Sigmoid colon (tissue), 7 donors: Measurements from ENCODE around the gene GYPC. TPM values are rescaled to one million over a fixed set of nuclear protein-coding genes. Genes with fewer than 3 reads are reported as not detected.

ENCODE experiments used
- DNase-seq: peaks from one replicate; pipeline ENCODE4 v3.0.0-alpha.2; 2019
- H3K27ac ChIP-seq, 4 donors: fragments of 200-600 bp; sonication (generic); one replicate each; pipeline ENCODE4 v1.5.1; 2016 to 2019; ENCODE audit warnings: mild to moderate bottlenecking in 1 of 4
- H3K27me3 ChIP-seq, 3 donors: fragments of 200-600 bp; sonication (generic); one replicate each; pipeline ENCODE4 v1.5.1; 2019; ENCODE audit warnings: mild to moderate bottlenecking in 1 of 3
- H3K36me3 ChIP-seq, 4 donors: fragments of 200-600 bp; sonication (generic); one replicate each; pipeline ENCODE4 v1.5.1; 2016 to 2019
- H3K4me1 ChIP-seq, 4 donors: fragments of 200-600 bp; sonication (generic); one replicate each; pipeline ENCODE4 v1.5.1; 2017 to 2019
- H3K4me3 ChIP-seq, 4 donors: fragments of 200-600 bp; sonication (generic); one replicate each; pipeline ENCODE4 v1.5.1; 2017 to 2019; ENCODE audit warnings: mild to moderate bottlenecking in 2 of 4, moderate library complexity in 1 of 4
- H3K9me3 ChIP-seq, 4 donors: fragments of 200-600 bp in 3 of 4; sonication (generic) in 3 of 4; one replicate each; pipeline versions ENCODE4 v1.5.1 to v1.6.1; 2013 to 2019
- EP300 ChIP-seq, 4 donors: sonication (generic); formaldehyde crosslinking; IDR thresholded peaks; one replicate each; pipeline ENCODE4 v1.6.1; 2017; ENCODE audit warnings: antibody characterized with exemption in 4 of 4
- POLR2A ChIP-seq, 2 donors: fragments of 450-650 bp; IDR thresholded peaks; one replicate each; pipeline ENCODE4 v1.6.1; 2016; ENCODE audit warnings: antibody characterized with exemption in 2 of 2, mild to moderate bottlenecking in 2 of 2, moderate library complexity in 2 of 2
- POLR2AphosphoS5 ChIP-seq, 4 donors: sonication (generic); formaldehyde crosslinking; IDR thresholded peaks; one replicate each; pipeline ENCODE4 v1.6.1; 2017; ENCODE audit warnings: antibody characterized with exemption in 4 of 4
- WGBS, 2 donors: extraction: QIAGEN DNeasy Blood & Tissue Kit; methylation state at CpG; one replicate each; pipeline ENCODE4 v1.1.7; 2013; 5-methylcytosine and 5-hydroxymethylcytosine counted together
- intact Hi-C: fragments of 100-400 bp; cut with DNase I; formaldehyde crosslinking; loops from one replicate; pipeline ENCODE4 v1.15.1; 2023
- polyA plus RNA-seq, 3 donors: library from polyadenylated mRNA; stranded (reverse); fragments of 200-250 nt; gene quantifications; one replicate each; pipeline ENCODE4 v1.2.3, GENCODE V29; 2013
- total RNA-seq, 4 donors: library from RNA; depleted of rRNA; stranded (reverse); fragments of >200 nt; gene quantifications; one replicate each; pipeline ENCODE4 v1.1.0, GENCODE V29; 2016
- TF ChIP-seq, protein P1 (sequence below), 4 experiments: fragments of 450-650 bp in 3 of 4; fragments of 200-600 bp in 1 of 4; IDR thresholded peaks; one replicate each; pipeline ENCODE4 v1.5.1; 2016 to 2019; ENCODE audit warnings: antibody characterized with exemption in 4 of 4, mild to moderate bottlenecking in 3 of 4, moderate library complexity in 2 of 4
- donor health status: healthy with polysubstance abuse.
- donor health status: Bipolar disorder and iron deficiency.
- donor health status: healthy.

Gene GYPC
- total and polyA plus RNA-seq, 7 donors: 18.0 to 123 (median 93.7) TPM

DNA sequence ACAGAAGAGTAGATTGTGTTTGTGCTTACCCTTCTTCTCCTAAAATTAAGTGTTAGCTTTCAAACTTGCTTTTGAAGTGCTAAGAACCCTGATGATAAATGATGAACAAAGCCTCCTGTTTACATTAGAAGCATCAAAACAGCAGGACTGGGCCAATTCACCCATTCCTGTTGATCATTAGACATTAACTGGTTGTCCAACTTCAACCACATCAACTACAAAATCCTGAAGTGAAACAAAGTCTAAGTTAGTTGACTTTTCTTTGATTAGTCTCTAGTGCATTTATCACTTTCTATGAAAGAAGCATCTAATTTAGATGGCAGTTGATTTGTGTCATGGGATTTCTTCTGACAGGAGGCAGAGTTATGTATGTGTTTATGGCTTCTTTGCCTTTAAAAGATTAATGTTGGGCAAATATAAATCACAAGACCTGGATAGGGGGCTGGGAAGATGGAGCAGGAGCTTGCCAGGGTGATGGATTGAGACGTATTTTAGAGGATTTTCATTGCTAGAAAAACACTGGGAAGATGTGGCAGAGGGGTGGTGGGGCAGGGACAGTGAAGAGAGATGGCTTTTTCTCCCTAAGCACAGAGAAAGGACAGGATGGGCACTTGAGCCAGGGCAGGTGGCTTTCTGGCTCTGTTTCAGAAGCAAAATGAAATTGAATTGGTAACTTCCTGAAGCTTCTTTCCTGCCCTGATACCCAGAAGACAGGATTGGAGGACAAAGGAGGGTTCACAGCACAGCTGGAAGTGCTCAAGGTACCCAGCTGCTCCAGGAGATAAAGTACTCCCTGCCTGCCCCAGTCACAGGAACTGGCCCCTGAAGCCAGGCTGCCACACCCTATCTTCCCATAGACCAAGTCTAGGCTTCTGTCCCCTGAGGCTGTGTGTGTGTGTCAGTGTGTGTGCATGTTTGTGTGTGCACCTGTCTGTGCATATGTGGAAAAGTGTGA, 20.5 kb downstream of the GYPC start:
- Histone ChIP-seq H3K27me3 (no peaks in the 10 kb centered on the region), H3K36me3 (peaks cover 0 to 32% (median 0%) of the 10 kb centered on the region in 4 donors), H3K27ac (no peak overlapping the region), H3K9me3 (peaks cover 0 to 9% (median 2%) of the 10 kb centered on the region in 4 donors), H3K4me1 (peaks cover 0 to 4% (median 0%) of the 10 kb centered on the region in 4 donors), H3K4me3 (no peak overlapping the region)
- WGBS, 2 donors: 67 to 91% methylated on average over 1 of the region's 1 CpG
- intact Hi-C loops: no loop called here
- TF ChIP-seq, protein P1, sequence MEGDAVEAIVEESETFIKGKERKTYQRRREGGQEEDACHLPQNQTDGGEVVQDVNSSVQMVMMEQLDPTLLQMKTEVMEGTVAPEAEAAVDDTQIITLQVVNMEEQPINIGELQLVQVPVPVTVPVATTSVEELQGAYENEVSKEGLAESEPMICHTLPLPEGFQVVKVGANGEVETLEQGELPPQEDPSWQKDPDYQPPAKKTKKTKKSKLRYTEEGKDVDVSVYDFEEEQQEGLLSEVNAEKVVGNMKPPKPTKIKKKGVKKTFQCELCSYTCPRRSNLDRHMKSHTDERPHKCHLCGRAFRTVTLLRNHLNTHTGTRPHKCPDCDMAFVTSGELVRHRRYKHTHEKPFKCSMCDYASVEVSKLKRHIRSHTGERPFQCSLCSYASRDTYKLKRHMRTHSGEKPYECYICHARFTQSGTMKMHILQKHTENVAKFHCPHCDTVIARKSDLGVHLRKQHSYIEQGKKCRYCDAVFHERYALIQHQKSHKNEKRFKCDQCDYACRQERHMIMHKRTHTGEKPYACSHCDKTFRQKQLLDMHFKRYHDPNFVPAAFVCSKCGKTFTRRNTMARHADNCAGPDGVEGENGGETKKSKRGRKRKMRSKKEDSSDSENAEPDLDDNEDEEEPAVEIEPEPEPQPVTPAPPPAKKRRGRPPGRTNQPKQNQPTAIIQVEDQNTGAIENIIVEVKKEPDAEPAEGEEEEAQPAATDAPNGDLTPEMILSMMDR (IDR thresholded peaks at IDR 0.05): no peak
- TF ChIP-seq POLR2A (IDR thresholded peaks at IDR 0.05): no peak
- TF ChIP-seq POLR2AphosphoS5 (IDR thresholded peaks at IDR 0.05): no peak
- no peak for TF ChIP-seq EP300 (IDR thresholded peaks at IDR 0.05)
- DNase-seq: no peak

DNA sequence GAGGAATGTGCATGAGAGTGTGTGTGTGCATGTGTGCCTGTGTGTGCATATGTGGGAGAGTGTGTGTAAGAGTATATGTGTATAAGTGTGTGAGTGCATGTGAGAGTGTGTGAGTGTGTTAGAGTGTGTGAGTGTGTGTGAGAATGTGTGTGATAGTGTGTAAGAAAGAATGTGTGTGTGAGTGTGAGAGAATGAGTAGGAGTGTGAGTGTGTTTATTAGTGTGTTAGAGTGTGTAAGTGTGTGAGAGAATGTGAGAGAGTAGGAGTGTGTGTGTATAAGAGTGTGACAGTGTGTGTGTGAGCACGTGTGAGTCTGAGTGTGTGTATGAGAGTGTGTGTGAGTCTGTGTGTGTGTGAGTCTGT, 21.2 kb downstream of the GYPC start:
- intact Hi-C loops: no loop called here
- peaks cover 0 to 9% (median 2%) of the 10 kb centered on the region in 4 donors for H3K9me3 ChIP-seq
- peaks cover 0 to 32% (median 0%) of the 10 kb centered on the region in 4 donors for H3K36me3 ChIP-seq
- H3K27me3 ChIP-seq: no peaks in the 10 kb centered on the region
- no peak for DNase-seq
- WGBS, 2 donors: 68 to 83% methylated on average over 1 of the region's 1 CpG
- H3K4me3 ChIP-seq: no peak overlapping the region
- H3K4me1 ChIP-seq: peaks cover 0 to 4% (median 0%) of the 10 kb centered on the region in 4 donors
- H3K27ac ChIP-seq: no peak overlapping the region
- TF ChIP-seq POLR2A (IDR thresholded peaks at IDR 0.05) (no peak), POLR2AphosphoS5 (IDR thresholded peaks at IDR 0.05) (no peak), EP300 (IDR thresholded peaks at IDR 0.05) (no peak)
- TF ChIP-seq, protein P1 (IDR thresholded peaks at IDR 0.05): no peak

DNA sequence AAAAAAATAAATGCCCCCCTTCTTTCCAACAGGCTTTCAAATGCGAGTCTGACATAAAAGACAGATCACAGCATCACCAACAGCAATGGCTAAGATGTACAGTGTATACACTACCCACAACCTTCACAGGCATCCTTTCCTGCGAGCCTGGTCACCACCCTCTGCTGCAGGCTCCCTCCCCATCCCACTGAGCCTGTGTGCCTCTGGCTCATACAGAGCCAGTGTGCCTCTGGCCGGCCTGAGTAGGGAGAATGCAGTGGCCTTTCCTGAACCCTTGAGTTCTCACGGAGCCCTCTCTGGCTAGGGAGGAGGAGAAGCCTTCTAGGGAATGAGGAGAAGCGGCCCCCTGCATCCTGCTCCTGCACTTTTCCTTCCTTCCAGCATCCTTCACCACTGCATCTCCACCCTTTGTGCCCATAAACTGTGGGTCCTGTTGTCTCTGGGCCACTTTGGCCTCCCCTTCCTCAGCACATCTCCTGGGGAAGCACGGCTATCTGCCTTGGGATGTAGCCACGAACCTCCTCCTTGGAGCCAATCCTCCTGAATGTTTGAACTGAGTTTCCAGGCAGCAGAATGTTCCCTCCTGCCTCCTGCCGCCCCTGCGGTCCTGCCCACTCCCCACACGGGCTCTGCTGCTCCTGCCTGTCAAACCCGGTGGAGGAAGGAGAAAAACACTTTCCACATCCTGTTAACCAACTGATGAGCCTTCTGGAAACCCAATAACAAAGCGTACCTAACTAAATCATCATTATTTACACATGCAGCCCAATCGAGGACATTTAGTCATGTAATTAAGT, 22.5 kb downstream of the GYPC start:
- 59 to 71% methylated on average over 13 of the region's 13 CpGs for WGBS, 2 donors
- Histone ChIP-seq H3K36me3 (peaks cover 0 to 34% (median 0%) of the 10 kb centered on the region in 4 donors), H3K4me1 (peaks cover 0 to 4% (median 0%) of the 10 kb centered on the region in 4 donors), H3K27ac (no peak overlapping the region), H3K27me3 (no peaks in the 10 kb centered on the region), H3K4me3 (no peak overlapping the region), H3K9me3 (peaks cover 0 to 9% (median 2%) of the 10 kb centered on the region in 4 donors)
- TF ChIP-seq, protein P1 (IDR thresholded peaks at IDR 0.05): no peak
- TF ChIP-seq EP300 (IDR thresholded peaks at IDR 0.05): no peak
- no peak for TF ChIP-seq POLR2A (IDR thresholded peaks at IDR 0.05)
- no peak for TF ChIP-seq POLR2AphosphoS5 (IDR thresholded peaks at IDR 0.05)
- DNase-seq: no peak
- intact Hi-C loops: no loop called here

DNA sequence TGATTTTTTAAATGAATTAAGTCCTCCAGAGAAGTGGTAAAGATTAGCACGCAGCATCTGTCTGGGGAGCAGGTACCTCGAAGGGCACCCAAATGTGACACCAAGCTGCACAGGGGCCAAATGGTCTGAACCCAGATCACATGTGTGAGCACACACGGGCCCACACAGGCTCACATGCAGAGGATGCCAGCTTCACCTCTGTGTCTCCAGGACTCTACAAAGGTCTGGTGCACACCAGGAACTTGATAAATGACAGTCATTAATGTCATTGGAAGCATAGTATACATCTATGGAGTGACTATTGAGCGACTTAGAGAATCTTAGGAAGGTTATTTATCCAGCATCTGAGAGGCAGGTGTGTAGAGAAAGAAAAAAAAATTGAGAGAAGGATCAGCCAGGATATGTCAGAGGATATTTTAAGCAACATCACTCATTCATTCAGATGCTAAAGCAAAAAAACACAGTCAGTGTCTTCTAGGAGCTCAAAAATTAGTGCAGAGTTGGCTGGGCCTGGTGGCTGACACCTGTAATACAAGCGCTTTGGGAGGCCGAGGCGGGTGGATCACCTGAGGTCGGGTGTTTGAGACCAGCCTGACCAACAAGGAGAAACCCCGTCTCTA, 23.2 kb downstream of the GYPC start:
- TF ChIP-seq POLR2A (IDR thresholded peaks at IDR 0.05) (no peak), POLR2AphosphoS5 (IDR thresholded peaks at IDR 0.05) (no peak), EP300 (IDR thresholded peaks at IDR 0.05) (no peak)
- TF ChIP-seq, protein P1 (IDR thresholded peaks at IDR 0.05): no peak
- DNase-seq: no peak
- Histone ChIP-seq H3K4me3 (no peak overlapping the region), H3K27me3 (no peaks in the 10 kb centered on the region), H3K27ac (no peak overlapping the region), H3K36me3 (peaks cover 0 to 41% (median 3%) of the 10 kb centered on the region in 4 donors), H3K9me3 (peaks cover 0 to 9% (median 2%) of the 10 kb centered on the region in 4 donors), H3K4me1 (peaks cover 0 to 4% (median 0%) of the 10 kb centered on the region in 4 donors)
- intact Hi-C loops: no loop called here
- 89 to 94% methylated on average over 9 of the region's 9 CpGs for WGBS, 2 donors
